Adipose tissue (tissue), 3 donors: ENCODE measurements around the gene CLDN7. TPM values are rescaled to one million over a fixed set of nuclear protein-coding genes. Genes with fewer than 3 reads are reported as not detected.

Experiments
- H3K27ac ChIP-seq: one replicate; pipeline ENCODE4 v1.5.1; 2013; ENCODE audit warnings: low read depth, low read length
- whole genome bisulfite sequencing, 3 donors: extraction: QIAGEN DNeasy Blood & Tissue Kit; methylation state at CpG; one replicate each; pipeline ENCODE4 v1.1.7; 2013; 5-methylcytosine and 5-hydroxymethylcytosine counted together
- polyA plus RNA-seq, 3 donors: library from polyadenylated mRNA; stranded (reverse); fragments of 200-250 nt; gene quantifications; one replicate each; pipeline ENCODE4 v1.2.3, GENCODE V29; 2013
- donor health status: healthy with polysubstance abuse.
- donor health status: Bipolar disorder and iron deficiency.
- donor health status: healthy.

CLDN7 gene
- polyA plus RNA-seq, 3 donors, result 4.8 to 88.9 (median 6.7) TPM

DNA sequence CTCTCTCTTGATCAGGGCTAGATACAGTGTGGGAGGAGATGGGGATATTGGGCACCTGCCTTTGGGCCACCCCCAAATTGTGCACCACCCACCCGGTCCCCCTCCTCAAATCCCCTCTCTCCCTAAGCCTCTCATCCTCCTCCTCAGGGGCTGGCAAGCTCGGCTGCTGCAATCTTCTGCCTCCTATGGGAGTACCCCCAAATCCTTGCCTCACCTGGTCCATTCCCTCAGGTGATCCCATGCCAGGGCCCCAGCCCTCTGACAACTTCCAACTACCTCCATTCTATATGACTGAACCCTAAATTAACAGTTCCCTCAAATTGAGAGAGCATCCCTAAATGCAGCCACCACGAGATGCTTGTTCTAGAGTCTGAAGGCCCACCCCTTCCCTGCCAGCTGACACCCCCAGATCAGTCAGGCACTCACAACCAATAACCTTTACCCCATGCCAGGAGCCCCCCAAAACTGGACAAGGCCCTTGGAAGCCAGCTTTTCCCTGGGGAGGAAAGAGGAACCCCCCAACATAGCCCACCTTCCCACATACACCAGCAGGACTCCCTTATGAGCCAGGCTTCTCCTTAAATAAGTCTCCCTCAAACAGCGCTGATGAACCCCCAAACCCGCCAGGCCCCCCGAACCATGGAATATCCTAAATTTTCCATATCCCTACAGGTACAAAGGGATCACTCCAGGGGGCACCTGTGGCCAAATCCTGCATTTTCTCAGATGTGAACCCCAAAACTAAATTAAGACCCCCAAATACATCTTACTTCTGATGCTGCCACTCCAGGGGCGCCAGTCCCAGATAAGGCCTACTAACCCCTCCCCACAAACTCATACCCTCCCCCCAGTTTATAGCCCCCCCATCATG lies 45.8 kb downstream of the CLDN7 start:
- WGBS, 3 donors, result 22 to 34% (median 25%) methylated on average over 7 of the region's 7 CpGs
- no peak overlapping the region for H3K27ac ChIP-seq

DNA sequence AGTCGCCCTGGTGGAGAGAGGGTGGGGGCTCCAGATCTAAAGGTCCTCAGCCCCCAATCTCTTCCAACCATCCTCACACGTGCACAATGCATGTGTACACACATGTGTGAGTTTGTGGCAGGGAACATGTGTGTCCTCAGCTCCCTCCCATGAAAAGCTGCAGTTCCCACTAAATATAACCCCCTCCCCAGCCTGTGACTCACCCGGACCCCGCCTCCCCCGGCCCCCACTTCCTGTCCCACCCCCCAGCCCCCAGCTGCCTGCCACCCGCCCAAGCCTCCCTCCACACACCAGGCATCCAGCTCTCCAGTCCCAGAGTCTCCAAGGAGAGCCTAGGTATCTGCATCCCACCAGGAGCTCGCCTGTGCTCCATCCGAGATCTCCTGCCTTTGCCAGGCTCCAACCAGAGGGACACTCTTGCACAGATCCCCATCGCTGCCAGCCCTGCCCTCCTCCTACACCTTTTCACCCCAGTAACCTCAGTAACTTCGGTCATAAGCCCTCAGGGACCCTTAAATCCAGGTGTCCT lies 46.6 kb downstream of the CLDN7 start:
- WGBS, 3 donors, result 8 to 27% (median 18%) methylated on average over 9 to 10 of the region's 10 CpGs
- no peak overlapping the region for H3K27ac ChIP-seq

DNA sequence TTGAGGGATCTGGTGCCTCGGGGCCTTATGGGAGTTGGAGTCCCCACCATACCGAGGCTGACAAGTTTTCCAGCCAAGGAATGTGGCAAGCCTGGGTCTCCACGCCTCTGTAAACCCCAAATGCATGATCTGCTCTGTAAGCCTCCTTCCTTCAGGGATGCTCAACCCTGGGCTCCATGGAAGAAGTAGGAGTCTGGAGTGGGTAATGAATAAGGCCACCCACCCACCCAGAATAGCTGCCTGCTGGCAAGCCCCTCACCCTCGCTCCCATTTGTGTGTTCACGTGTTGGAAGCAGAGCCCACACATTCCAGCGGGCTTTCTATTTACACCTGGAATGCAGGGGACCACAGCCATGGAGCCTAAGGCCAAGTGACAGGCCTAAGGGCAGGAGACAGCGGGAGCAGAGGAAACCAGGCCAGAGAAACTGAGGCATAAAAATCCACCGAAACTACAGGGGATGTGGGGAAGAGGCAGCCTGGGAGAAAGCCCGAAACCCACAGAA lies 47.1 kb downstream of the CLDN7 start:
- H3K27ac ChIP-seq, result no peak overlapping the region
- WGBS, 3 donors, result 21 to 28% (median 22%) methylated on average over 9 of the region's 9 CpGs

DNA sequence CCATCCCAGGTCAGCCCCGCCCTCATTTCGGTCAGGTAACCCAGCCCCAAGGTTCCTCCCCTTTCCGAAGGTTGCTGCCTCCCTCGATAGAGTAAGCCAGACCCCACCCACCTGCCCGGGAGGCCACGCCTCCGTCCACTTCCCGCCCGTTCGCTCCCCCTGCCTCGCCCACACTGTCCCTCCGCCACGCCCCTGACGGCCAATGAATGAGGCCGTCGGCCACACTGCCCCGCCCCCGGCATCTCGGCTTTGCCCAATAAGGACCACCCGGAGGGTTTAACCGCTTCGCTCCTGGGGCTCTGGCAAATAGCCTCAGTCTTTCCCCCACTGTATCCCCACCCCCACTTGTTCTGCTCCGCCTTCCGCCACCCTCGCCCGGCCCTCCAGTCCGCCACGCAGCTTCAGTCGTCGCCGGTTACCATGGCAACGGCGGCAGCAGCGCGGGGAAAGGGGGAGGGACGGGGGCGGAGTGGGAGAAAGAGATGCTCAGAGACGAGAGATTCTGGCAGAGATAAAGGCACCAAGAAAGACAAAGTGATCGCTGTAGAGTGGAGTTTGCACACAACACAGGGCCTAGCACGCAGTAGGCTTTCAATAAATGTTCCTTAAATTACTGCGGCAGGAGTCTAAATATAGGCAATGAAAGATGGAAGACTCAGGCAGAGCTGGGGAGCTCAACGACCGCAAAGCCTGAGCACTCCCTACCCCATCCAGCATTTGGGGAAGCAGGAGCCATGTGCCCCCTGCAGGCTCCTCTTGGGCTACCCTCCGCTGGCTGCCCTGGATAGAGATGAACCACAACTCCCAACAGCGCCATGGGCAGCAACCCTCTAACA lies 47.8 kb downstream of the CLDN7 start:
- 0 to 1% (median 1%) methylated on average over 44 to 45 of the region's 45 CpGs for WGBS, 3 donors
- no peak overlapping the region for H3K27ac ChIP-seq

DNA sequence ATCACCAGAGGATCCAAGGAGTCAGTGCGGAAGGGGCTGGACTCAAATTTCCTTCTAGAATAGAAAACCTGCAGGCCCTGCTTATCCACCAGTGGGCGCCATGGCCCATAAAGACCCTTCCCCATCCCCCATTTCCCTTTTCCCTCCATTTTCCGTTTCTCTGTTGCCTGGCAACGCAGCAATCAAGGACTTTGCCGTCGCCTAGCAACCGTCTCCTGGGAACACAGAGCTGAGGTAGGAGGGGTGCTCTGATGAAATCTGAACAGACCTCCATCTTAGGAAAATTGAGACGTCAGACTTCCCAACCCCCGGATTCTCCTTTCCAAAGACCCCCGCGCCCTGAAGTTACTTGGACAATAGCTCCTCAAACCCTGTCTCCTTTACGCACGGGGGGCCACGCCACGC lies 48.4 kb downstream of the CLDN7 start:
- no peak overlapping the region for H3K27ac ChIP-seq
- WGBS, 3 donors, result 2 to 5% (median 3%) methylated on average over 15 of the region's 15 CpGs

DNA sequence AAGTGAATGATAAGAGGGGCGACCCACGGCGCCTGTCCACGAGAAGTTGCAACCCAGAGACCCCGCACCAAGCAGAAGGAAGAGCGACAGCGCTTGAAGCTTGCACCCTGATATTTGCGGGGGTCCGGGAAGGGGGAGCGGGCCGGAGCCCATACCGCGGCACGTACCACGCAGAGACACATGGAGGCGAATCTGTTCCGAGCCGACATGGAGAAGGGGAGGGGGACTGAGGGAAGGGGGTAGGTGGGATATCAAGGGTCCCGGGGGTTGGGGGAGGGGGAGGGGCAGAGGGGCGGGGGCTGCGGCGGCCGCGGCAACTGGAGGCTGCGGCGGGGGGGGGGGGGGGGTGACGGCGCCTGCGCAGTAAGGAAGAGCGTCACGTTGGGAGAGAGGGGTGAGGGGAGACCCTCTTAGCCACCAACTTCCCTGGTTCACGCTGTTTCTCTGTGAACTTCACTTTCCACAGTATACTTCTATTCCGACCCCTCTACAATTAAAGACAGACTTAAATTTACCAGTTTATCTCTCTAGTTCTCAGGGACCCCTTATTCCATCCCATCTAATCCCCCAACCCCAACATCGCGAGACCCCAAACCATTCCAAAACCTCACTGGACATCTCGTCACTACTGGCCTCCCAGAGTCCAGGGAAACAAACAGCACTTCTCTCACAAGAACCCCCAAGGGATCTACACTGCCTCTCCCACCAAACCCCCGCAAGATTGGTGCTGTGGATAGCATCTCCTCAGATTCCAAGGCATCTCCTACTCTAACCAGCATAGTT lies 50.6 kb downstream of the CLDN7 start:
- WGBS, 3 donors, result 39 to 62% (median 58%) methylated on average over 24 to 34 of the region's 37 CpGs
- no peak overlapping the region for H3K27ac ChIP-seq

Other genes starting within 250 kb of the CLDN7 start
- gene RNASEK, start 249.9 kb downstream of the CLDN7 start, polyA plus RNA-seq, result 100 to 1,000 TPM; 133 to 384 (median 349) TPM
- 10 to 100 TPM in 2 of 3 donors, 1 to 10 TPM in 1; 3.1 to 23.0 (median 16.6) TPM for gene BCL6B, start 239.4 kb downstream of the CLDN7 start, polyA plus RNA-seq
- 1 to 10 TPM in 2 of 3 donors, under 1 TPM in 1; 0.89 to 2.4 (median 1.8) TPM for gene SLC16A13, start 226.5 kb downstream of the CLDN7 start, polyA plus RNA-seq
- gene SLC16A11, start 218.4 kb downstream of the CLDN7 start, polyA plus RNA-seq, result 1 to 10 TPM; 2.2 to 9.7 (median 2.5) TPM
- gene CLEC10A, start 182.2 kb downstream of the CLDN7 start, polyA plus RNA-seq, result 10 to 100 TPM in 1 of 3 donors, 1 to 10 TPM in 2; 1.3 to 16.1 (median 8.8) TPM
- gene ASGR2, start 147.7 kb downstream of the CLDN7 start, polyA plus RNA-seq, result 1 to 10 TPM in 2 of 3 donors, under 1 TPM in 1; 0.37 to 4.3 (median 1.9) TPM
- 1 to 10 TPM; 1.0 to 3.4 (median 2.5) TPM for gene ASGR1, start 83.1 kb downstream of the CLDN7 start, polyA plus RNA-seq
- gene DLG4, start 42.6 kb downstream of the CLDN7 start, polyA plus RNA-seq, result 10 to 100 TPM in 1 of 3 donors, 1 to 10 TPM in 2; 3.3 to 26.3 (median 5.5) TPM
- 100 to 1,000 TPM; 563 to 988 (median 674) TPM for gene ACADVL, start 42.5 kb downstream of the CLDN7 start, polyA plus RNA-seq
- 10 to 100 TPM in 2 of 3 donors, 1 to 10 TPM in 1; 9.9 to 31.3 (median 17.2) TPM for gene DVL2, start 28.0 kb downstream of the CLDN7 start, polyA plus RNA-seq
- 10 to 100 TPM; 11.5 to 29.4 (median 24.4) TPM for gene PHF23, start 23.0 kb downstream of the CLDN7 start, polyA plus RNA-seq
- 1,000 to 10,000 TPM in 1 of 3 donors, 100 to 1,000 TPM in 2; 485 to 1,093 (median 668) TPM for gene GABARAP, start 20.0 kb downstream of the CLDN7 start, polyA plus RNA-seq
- gene CTDNEP1, start 10.7 kb downstream of the CLDN7 start, polyA plus RNA-seq, result 10 to 100 TPM; 53.1 to 94.1 (median 91.8) TPM
- gene ELP5, start 10.3 kb downstream of the CLDN7 start, polyA plus RNA-seq, result 10 to 100 TPM; 19.0 to 64.1 (median 40.3) TPM
- gene SLC2A4, start 19.2 kb upstream of the CLDN7 start, polyA plus RNA-seq, result 10 to 100 TPM; 10.2 to 41.8 (median 31.4) TPM
- gene YBX2, start 32.2 kb upstream of the CLDN7 start, polyA plus RNA-seq, result 1 to 10 TPM in 2 of 3 donors, under 1 TPM in 1; 0.95 to 6.0 (median 2.2) TPM
- 100 to 1,000 TPM; 204 to 587 (median 428) TPM for gene EIF5A, start 45.1 kb upstream of the CLDN7 start, polyA plus RNA-seq
- 10 to 100 TPM; 40.1 to 55.5 (median 47.5) TPM for gene GPS2, start 52.9 kb upstream of the CLDN7 start, polyA plus RNA-seq
- gene NEURL4, start 66.9 kb upstream of the CLDN7 start, polyA plus RNA-seq, result 10 to 100 TPM; 11.8 to 25.2 (median 17.9) TPM
- gene ACAP1, start 74.1 kb upstream of the CLDN7 start, polyA plus RNA-seq, result 10 to 100 TPM in 1 of 3 donors, 1 to 10 TPM in 2; 4.0 to 12.7 (median 5.2) TPM
- 10 to 100 TPM in 1 of 3 donors, 1 to 10 TPM in 2; 6.3 to 11.2 (median 9.9) TPM for gene KCTD11, start 89.7 kb upstream of the CLDN7 start, polyA plus RNA-seq
- gene TMEM95, start 92.7 kb upstream of the CLDN7 start, polyA plus RNA-seq, result not detected
- gene TNK1, start 118.6 kb upstream of the CLDN7 start, polyA plus RNA-seq, result 1 to 10 TPM; 2.1 to 8.0 (median 5.5) TPM
- 10 to 100 TPM; 15.1 to 48.2 (median 42.3) TPM for gene PLSCR3, start 132.0 kb upstream of the CLDN7 start, polyA plus RNA-seq
- 100 to 1,000 TPM in 2 of 3 donors, 10 to 100 TPM in 1; 86.0 to 252 (median 173) TPM for gene TMEM256, start 141.6 kb upstream of the CLDN7 start, polyA plus RNA-seq
- 10 to 100 TPM in 2 of 3 donors, 1 to 10 TPM in 1; 2.9 to 11.4 (median 10.5) TPM for gene NLGN2, start 145.4 kb upstream of the CLDN7 start, polyA plus RNA-seq
- not detected for gene SPEM1, start 157.8 kb upstream of the CLDN7 start, polyA plus RNA-seq
- not detected for gene SPEM2, start 163.1 kb upstream of the CLDN7 start, polyA plus RNA-seq
- gene SPEM3, start 166.4 kb upstream of the CLDN7 start, polyA plus RNA-seq, result not detected
- 1 to 10 TPM in 2 of 3 donors, under 1 TPM in 1; 0.79 to 5.2 (median 1.9) TPM for gene TMEM102, start 173.0 kb upstream of the CLDN7 start, polyA plus RNA-seq
- 1 to 10 TPM in 1 of 3 donors, under 1 TPM in 2; 0.28 to 4.6 (median 0.86) TPM for gene FGF11, start 177.0 kb upstream of the CLDN7 start, polyA plus RNA-seq
- 10 to 100 TPM in 2 of 3 donors, 1 to 10 TPM in 1; 5.0 to 14.2 (median 12.7) TPM for gene CHRNB1, start 182.6 kb upstream of the CLDN7 start, polyA plus RNA-seq
- gene ZBTB4, start 217.2 kb upstream of the CLDN7 start, polyA plus RNA-seq, result 10 to 100 TPM; 17.4 to 45.0 (median 32.9) TPM
- not detected for gene SLC35G6, start 219.0 kb upstream of the CLDN7 start, polyA plus RNA-seq
- 10 to 100 TPM; 20.9 to 35.4 (median 24.6) TPM for gene POLR2A, start 221.9 kb upstream of the CLDN7 start, polyA plus RNA-seq